GM12873 (cell line): ENCODE measurements around the gene DUS1L.

ENCODE experiments used
- TF ChIP-seq, protein P1 (sequence below): IDR thresholded peaks from 2 replicates; pipeline ENCODE4 v1.5.1; 2012; ENCODE audit warnings: low read depth, mild to moderate bottlenecking, moderate library complexity, low read length, control low read depth; ENCODE audit not compliant: insufficient read depth; ENCODE audit errors: missing control alignments

DUS1L gene

GRCh38 chr17:82094931-82095776 lies 29.6 kb upstream of the DUS1L start:
- TF ChIP-seq, protein P1, sequence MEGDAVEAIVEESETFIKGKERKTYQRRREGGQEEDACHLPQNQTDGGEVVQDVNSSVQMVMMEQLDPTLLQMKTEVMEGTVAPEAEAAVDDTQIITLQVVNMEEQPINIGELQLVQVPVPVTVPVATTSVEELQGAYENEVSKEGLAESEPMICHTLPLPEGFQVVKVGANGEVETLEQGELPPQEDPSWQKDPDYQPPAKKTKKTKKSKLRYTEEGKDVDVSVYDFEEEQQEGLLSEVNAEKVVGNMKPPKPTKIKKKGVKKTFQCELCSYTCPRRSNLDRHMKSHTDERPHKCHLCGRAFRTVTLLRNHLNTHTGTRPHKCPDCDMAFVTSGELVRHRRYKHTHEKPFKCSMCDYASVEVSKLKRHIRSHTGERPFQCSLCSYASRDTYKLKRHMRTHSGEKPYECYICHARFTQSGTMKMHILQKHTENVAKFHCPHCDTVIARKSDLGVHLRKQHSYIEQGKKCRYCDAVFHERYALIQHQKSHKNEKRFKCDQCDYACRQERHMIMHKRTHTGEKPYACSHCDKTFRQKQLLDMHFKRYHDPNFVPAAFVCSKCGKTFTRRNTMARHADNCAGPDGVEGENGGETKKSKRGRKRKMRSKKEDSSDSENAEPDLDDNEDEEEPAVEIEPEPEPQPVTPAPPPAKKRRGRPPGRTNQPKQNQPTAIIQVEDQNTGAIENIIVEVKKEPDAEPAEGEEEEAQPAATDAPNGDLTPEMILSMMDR: no peak

GRCh38 chr17:82092995-82093751 lies 27.6 kb upstream of the DUS1L start:
- TF ChIP-seq, protein P1: no peak

DNA sequence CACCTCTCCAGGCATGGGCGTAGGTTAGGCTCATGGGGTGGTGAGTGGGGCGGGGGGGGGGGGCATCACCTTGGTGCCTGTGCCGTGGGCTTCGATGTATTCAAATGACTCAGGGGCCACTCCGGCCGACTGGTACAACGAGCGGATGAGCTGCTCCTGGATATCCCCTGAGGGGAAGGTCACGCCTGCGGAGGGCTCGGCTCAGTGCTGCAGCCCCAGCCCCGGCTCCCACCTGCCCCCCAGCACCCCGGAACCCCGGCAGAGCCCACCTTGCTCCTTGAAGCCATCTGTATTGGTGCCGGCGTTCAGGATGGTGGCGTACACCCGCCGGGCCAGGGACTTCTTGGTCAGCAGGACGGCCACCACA lies 27.0 kb upstream of the DUS1L start:
- TF ChIP-seq, protein P1: no peak

DNA sequence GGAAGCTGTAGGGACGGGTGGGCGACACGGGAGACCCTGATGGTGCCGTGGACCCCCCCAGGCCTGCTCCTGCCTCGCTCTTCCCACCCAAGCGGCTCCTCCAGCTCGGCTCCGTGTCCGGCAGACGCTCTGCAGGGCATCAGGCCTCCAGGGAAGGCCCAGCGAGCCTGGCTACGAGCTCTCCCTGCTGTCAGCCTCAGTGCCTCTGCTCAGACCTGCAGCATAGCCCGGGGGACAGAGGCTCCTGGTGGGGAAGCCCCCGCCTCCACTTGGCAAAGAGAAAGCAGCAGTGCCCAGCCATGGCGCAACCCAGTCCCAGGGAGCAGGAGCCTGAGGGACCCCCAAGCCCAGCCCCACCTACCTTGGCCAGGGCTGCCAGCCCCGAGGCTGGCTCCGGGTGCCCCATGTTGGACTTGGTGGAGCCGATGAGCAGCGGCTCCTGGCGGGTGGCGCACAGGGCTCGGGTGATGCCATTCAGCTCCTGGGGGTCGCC lies 26.5 kb upstream of the DUS1L start:
- TF ChIP-seq, protein P1: no peak

DNA sequence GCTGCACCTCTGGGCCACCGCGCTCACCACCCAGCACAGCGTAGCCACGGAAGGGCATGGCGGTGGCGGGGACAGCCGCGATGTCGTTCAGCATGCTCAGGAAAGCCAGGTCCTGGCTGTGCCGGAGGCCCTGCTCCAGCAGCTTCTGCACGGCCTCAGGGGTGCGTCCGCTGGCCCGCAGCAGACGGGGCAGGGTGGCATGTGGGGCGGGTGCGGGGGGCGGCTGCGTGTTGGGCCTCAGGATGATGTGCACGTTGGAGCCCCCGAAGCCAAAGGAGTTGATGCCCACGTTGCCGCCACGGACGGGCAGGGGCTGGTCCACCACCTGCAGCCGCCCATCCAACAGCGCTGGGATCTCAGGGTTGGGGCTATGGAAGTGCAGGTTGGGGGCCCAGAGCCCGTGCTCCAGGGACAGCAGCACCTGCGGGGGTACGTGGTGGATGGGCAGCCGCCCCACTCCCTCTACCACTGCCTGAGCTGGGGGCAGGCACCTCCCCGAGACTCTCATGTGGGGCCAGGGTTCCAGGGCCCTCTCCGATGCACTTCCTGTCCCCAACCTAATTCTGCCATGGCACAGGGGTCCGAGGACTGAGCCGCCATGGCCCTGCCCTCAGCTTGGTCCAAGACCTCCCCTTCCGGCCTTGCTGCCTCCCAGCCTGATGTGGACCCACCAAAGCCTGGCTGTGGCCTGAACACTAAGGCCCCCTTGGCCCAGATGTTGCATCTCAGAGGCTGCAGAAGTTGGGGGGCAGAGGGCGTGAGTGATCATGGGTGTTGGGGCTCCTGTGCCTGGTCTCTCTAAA lies 25.9 kb upstream of the DUS1L start:
- TF ChIP-seq, protein P1: no peak

DNA sequence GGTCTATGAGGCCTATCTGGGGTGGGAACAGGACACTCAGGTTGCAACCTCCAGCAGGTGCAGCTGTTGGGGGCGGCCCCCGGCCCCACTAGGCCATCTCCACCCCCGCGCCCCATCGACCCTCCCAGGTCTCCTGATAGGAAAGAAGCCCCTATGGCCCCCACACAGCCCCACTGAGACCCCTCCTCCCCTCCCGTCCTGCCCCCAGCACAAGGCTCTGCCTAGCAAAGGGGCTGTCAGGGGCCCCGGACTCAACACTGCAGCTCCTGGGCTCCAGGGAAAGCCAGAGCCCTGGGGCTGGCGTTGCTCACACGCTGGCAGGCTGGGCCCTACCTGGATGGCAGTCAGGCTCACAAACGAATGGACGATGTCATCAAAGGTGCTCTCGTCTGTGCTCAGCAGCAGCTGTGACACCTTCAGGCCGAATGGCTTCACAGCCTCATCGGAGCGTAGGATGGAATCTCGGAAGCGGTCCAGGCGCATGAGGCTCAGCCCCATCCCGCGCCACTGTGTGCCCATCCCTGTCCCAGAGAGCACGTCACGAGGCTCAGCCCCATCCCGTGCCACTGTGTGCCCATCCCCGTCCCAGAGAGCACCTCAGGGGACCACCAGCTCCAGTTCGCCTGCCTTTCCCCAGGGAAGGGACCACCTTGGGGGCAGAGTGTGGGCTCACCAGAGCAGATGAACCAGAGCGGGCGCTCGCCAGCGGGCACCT lies 25.1 kb upstream of the DUS1L start:
- TF ChIP-seq, protein P1: no peak
